Fibroblast of pulmonary artery (primary cell): ENCODE data around the gene CLIC3.

Experiments
- DNase-seq: peaks from one replicate; pipeline ENCODE4 v3.0.0-alpha.2; 2010; ENCODE audit warnings: low read depth
- H3K4me3 ChIP-seq: replicated peaks from 2 replicates; pipeline ENCODE4 v1.5.1; 2011; ENCODE audit warnings: low read depth, mild to moderate bottlenecking, control low read depth, low read length, moderate library complexity
- CTCF ChIP-seq: IDR thresholded peaks from 2 replicates; pipeline ENCODE4 v1.5.1; 2011; ENCODE audit warnings: mild to moderate bottlenecking, control low read depth, low read length, inconsistent platforms; ENCODE audit errors: missing control alignments

Gene CLIC3

GRCh38 chr9:136952321-136952850 lies 44.0 kb downstream of the CLIC3 start:
- no peak for TF ChIP-seq CTCF
- H3K4me3 ChIP-seq = no peak overlapping the region
- DNase-seq = no peak

- DNase-seq = no peak
- H3K4me3 ChIP-seq = no peak within 1 kb of the TSS
- TF ChIP-seq CTCF = no peak
These were observed 44.6 kb downstream of the CLIC3 start, which contains the start of gene LCN12 for GRCh38 chr9:136951541-136952320. Gene LCN12 (plus strand): TSS chr9:136952273. CDS start chr9:136952328, 55 bp downstream.

- no peak for TF ChIP-seq CTCF
- no peak overlapping the region for H3K4me3 ChIP-seq
- DNase-seq = no peak
These were observed 45.6 kb downstream of the CLIC3 start for GRCh38 chr9:136950656-136951276.

- TF ChIP-seq CTCF = no peak
- H3K4me3 ChIP-seq = peak overlapping the region; percentile 44
- peak; percentile 78 for DNase-seq
These were observed 46.3 kb downstream of the CLIC3 start for GRCh38 chr9:136949817-136950655.

GRCh38 chr9:136949239-136949816 lies 47.0 kb downstream of the CLIC3 start:
- no peak for TF ChIP-seq CTCF
- no peak for DNase-seq
- H3K4me3 ChIP-seq = peak overlapping the region; percentile 44

GRCh38 chr9:136947955-136948510 lies 48.3 kb downstream of the CLIC3 start:
- peak; percentile 45 for TF ChIP-seq CTCF
- H3K4me3 ChIP-seq = no peak overlapping the region
- DNase-seq = peak; percentile 33
